Trophoblast cell (in vitro differentiated cells and primary cell): Measurements from ENCODE around the gene KANSL1.
A peak's percentile ranks its signal among the peaks of the same experiment; 100 is the strongest.

Source experiments
- DNase-seq, 2 donors: peaks; one replicate each; pipeline ENCODE4 v3.0.0-alpha.2; 2016
- H2AFZ ChIP-seq: 2 replicates; pipeline ENCODE4 v1.6.1; 2013; ENCODE audit warnings: low read length, moderate library complexity, mild to moderate bottlenecking; ENCODE audit not compliant: insufficient read depth, poor library complexity
- H2AK5ac ChIP-seq: 2 replicates; pipeline ENCODE4 v1.6.1; 2013; ENCODE audit warnings: mild to moderate bottlenecking, low read length
- H2BK120ac ChIP-seq: 2 replicates; pipeline ENCODE4 v1.6.1; 2013; ENCODE audit warnings: low read length, mild to moderate bottlenecking, moderate library complexity; ENCODE audit not compliant: insufficient read depth, poor library complexity
- H2BK12ac ChIP-seq: 2 replicates; pipeline ENCODE4 v1.6.1; 2013; ENCODE audit warnings: mild to moderate bottlenecking, low read length, moderate library complexity
- H2BK5ac ChIP-seq: 2 replicates; pipeline ENCODE4 v1.6.1; 2013; ENCODE audit warnings: low read length, low read depth, moderate library complexity, mild to moderate bottlenecking; ENCODE audit not compliant: poor library complexity
- H3K14ac ChIP-seq: 2 replicates; pipeline ENCODE4 v1.6.1; 2013; ENCODE audit warnings: mild to moderate bottlenecking, low read length
- H3K18ac ChIP-seq: 2 replicates; pipeline ENCODE4 v1.6.1; 2013; ENCODE audit warnings: mild to moderate bottlenecking, low read length
- H3K23ac ChIP-seq: 2 replicates; pipeline ENCODE4 v1.6.1; 2013; ENCODE audit warnings: low read length
- H3K27ac ChIP-seq: 2 replicates; pipeline ENCODE4 v1.5.1; 2013; ENCODE audit warnings: low read depth, mild to moderate bottlenecking, inconsistent platforms, low read length, moderate library complexity
- H3K27me3 ChIP-seq: 2 replicates; pipeline ENCODE4 v1.6.1; 2013; ENCODE audit warnings: inconsistent platforms, mild to moderate bottlenecking, low read length, moderate library complexity; ENCODE audit not compliant: insufficient read depth
- H3K36me3 ChIP-seq, 2 experiments: 1 replicate in 1 of 2; 2 replicates in 1 of 2; pipeline ENCODE4 v1.6.1; 2013; ENCODE audit warnings: low read length in 2 of 2, mild to moderate bottlenecking in 2 of 2, moderate library complexity in 1 of 2; ENCODE audit not compliant: insufficient read depth in 2 of 2, control insufficient read depth in 1 of 2
- H3K4ac ChIP-seq: 2 replicates; pipeline ENCODE4 v1.6.1; 2013; ENCODE audit warnings: low read depth, mild to moderate bottlenecking, low read length, moderate library complexity
- H3K4me1 ChIP-seq, 2 experiments: 1 replicate in 1 of 2; 2 replicates in 1 of 2; pipeline ENCODE4 v1.6.1; 2013; ENCODE audit warnings: low read length in 2 of 2, mild to moderate bottlenecking in 2 of 2, moderate library complexity in 1 of 2; ENCODE audit not compliant: insufficient read depth in 2 of 2, control insufficient read depth in 1 of 2
- H3K4me2 ChIP-seq: 2 replicates; pipeline ENCODE4 v1.6.1; 2013; ENCODE audit warnings: inconsistent platforms, mild to moderate bottlenecking, low read length, moderate library complexity
- H3K4me3 ChIP-seq: 2 replicates; pipeline ENCODE4 v1.5.1; 2013; ENCODE audit warnings: mild to moderate bottlenecking, low read depth, low read length, inconsistent platforms
- H3K79me1 ChIP-seq: one replicate; pipeline ENCODE4 v1.6.1; 2013; ENCODE audit warnings: low read length
- H3K79me2 ChIP-seq: 2 replicates; pipeline ENCODE4 v1.6.1; 2013; ENCODE audit warnings: low read length, mild to moderate bottlenecking; ENCODE audit not compliant: control insufficient read depth, insufficient read depth, poor library complexity
- H3K9ac ChIP-seq: 2 replicates; pipeline ENCODE4 v1.6.1; 2013; ENCODE audit warnings: mild to moderate bottlenecking, low read length
- H3K9me3 ChIP-seq: 2 replicates; pipeline ENCODE4 v1.6.1; 2013; ENCODE audit warnings: low read depth, mild to moderate bottlenecking, control low read depth, inconsistent platforms, low read length; ENCODE audit not compliant: insufficient read depth
- H4K12ac ChIP-seq: 2 replicates; pipeline ENCODE4 v1.6.1; 2013; ENCODE audit warnings: low read depth, mild to moderate bottlenecking, low read length, moderate library complexity
- H4K8ac ChIP-seq: 2 replicates; pipeline ENCODE4 v1.6.1; 2013; ENCODE audit warnings: low read depth, mild to moderate bottlenecking, low read length, moderate library complexity
- H4K91ac ChIP-seq: one replicate; pipeline ENCODE4 v1.6.1; 2013; ENCODE audit warnings: low read depth, mild to moderate bottlenecking, low read length, moderate library complexity
- WGBS: extraction: QIAGEN DNeasy Blood & Tissue Kit; methylation state at CpG from one replicate; pipeline ENCODE4 v1.1.7; 2013; ENCODE audit warnings: missing lambda C conversion rate; ENCODE audit not compliant: insufficient read length, insufficient coverage; ENCODE audit errors: extremely low coverage; 5-methylcytosine and 5-hydroxymethylcytosine counted together

Gene KANSL1

DNA sequence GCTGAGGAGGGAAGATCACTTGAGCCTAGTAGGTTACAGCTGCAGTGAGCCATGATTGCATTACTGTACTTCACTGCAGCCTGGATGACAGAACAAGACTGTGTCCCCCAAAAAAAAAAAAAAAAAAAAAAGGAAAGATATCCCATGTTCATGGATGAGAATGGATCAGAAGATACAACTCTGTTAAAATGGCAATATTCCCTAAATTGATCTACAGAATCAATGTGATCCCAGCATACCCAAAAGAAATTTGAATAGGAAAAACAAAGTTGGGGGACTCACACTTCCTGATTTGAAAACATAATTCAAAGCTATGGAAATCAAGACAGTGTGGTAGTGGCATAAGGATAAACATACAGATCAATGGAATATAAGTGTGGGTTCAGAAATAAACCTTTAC, 12.7 kb upstream of the KANSL1 start:
- H4K91ac ChIP-seq, result no peak overlapping the region
- H3K79me1 ChIP-seq, result no peaks in the 10 kb centered on the region
- H2BK5ac ChIP-seq, result no peak overlapping the region
- H4K8ac ChIP-seq, result no peak overlapping the region
- H2AFZ ChIP-seq, result no peak overlapping the region
- no peak overlapping the region for H3K4me2 ChIP-seq
- H3K9ac ChIP-seq, result no peak overlapping the region
- H3K4me3 ChIP-seq, result no peak overlapping the region
- no peak overlapping the region for H4K12ac ChIP-seq
- H2BK12ac ChIP-seq, result no peak overlapping the region
- no peak overlapping the region for H3K27ac ChIP-seq
- H3K79me2 ChIP-seq, result peaks cover 9% of the 10 kb centered on the region
- no peak overlapping the region for H2AK5ac ChIP-seq
- H3K4ac ChIP-seq, result no peak overlapping the region
- DNase-seq, result no peak
- H3K4me1 ChIP-seq, result no peaks in the 10 kb centered on the region
- H3K36me3 ChIP-seq, result peaks cover 4 to 9% of the 10 kb centered on the region in 2 experiments
- H3K9me3 ChIP-seq, result no peaks in the 10 kb centered on the region
- no peaks in the 10 kb centered on the region for H3K27me3 ChIP-seq
- no peak overlapping the region for H3K14ac ChIP-seq
- no peak overlapping the region for H3K23ac ChIP-seq
- no peak overlapping the region for H3K18ac ChIP-seq
- no peak overlapping the region for H2BK120ac ChIP-seq

DNA sequence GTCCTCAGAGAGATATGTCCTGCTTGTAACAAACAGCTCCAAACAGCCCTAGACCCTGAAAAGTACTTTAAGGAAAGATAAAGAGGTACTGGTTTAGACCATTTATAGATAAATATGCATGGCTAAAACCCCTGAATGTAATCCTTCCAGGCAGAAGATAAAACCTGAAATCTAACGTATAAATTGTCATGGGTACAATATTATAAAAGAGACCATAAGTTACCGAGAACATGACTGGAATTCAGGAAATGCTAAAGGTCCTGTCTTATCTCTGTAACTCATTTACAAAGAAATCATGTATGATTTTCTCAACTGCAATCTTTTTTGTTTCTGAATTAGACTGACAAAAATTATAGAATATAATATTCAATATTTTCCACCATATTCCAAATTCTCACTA, 9.2 kb upstream of the KANSL1 start:
- no peak for DNase-seq
- Histone ChIP-seq H3K79me1 (no peaks in the 10 kb centered on the region), H3K4me2 (no peak overlapping the region), H3K27me3 (no peaks in the 10 kb centered on the region), H3K4ac (no peak overlapping the region), H2AFZ (no peak overlapping the region), H3K14ac (no peak overlapping the region), H2BK12ac (no peak overlapping the region), H4K12ac (no peak overlapping the region), H2BK5ac (no peak overlapping the region), H4K91ac (no peak overlapping the region), H3K36me3 (peaks cover 0 to 3% of the 10 kb centered on the region in 2 experiments), H4K8ac (no peak overlapping the region), H2AK5ac (no peak overlapping the region), H3K4me3 (no peak overlapping the region), H3K9ac (no peak overlapping the region), H3K4me1 (no peaks in the 10 kb centered on the region), H3K23ac (no peak overlapping the region), H3K9me3 (peaks cover 2% of the 10 kb centered on the region), H2BK120ac (no peak overlapping the region), H3K18ac (no peak overlapping the region), H3K79me2 (peaks cover 8% of the 10 kb centered on the region), H3K27ac (no peak overlapping the region)
- no CpG with 5 or more reads among the region's 2 CpGs for WGBS

DNA sequence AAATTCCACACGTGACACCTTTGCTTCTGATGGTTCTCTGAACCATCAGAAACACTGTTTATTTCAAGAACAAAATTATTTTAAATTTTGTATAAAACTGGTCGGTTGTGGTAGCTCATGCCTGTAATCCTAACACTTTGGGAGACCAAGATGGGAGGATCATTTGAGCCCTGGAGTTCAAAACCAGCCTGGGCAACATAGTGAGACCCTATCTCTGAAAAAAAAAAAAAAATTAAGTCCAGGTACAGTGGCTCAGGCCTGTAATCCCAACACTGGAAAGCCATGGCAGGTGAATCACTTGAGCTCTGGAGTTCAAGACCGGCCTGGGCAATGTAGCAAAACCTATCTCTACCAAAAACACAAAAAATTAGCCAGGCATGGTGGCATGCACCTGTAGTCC, 8.3 kb upstream of the KANSL1 start:
- Histone ChIP-seq H3K4me1 (no peaks in the 10 kb centered on the region), H4K91ac (no peak overlapping the region)
- WGBS, result no CpG with 5 or more reads among the region's 3 CpGs

DNA sequence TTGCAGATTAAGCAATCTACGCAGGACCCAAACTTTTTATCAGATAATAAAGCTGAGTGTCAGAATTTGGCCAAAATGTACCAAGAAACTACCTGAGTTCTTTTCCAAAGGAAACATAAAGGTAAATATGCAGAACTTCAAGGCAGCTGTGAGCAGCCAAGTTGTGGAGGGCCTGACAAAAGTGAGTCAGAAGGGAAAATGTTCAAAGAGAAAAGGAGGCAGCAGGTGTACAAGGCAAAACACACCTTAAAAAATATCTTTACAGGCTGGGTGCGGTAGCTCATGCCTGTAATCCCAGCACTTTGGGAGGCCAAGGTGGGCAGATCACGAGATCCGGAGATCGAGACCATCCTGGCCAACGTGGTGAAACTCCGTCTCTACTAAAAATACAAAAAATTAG, 7.0 kb upstream of the KANSL1 start:
- no peak overlapping the region for H3K4me3 ChIP-seq
- no CpG with 5 or more reads among the region's 7 CpGs for WGBS
- no peak overlapping the region for H3K27ac ChIP-seq

More for the DNA sequence above, 8.3 kb upstream of the KANSL1 start:
- Histone ChIP-seq H2BK12ac (no peak overlapping the region), H3K9ac (no peak overlapping the region), H3K14ac (no peak overlapping the region), H3K23ac (no peak overlapping the region), H3K4me2 (no peak overlapping the region), H3K79me1 (no peaks in the 10 kb centered on the region), H2BK120ac (no peak overlapping the region), H4K12ac (no peak overlapping the region), H2AK5ac (no peak overlapping the region), H3K27me3 (no peaks in the 10 kb centered on the region), H3K27ac (no peak overlapping the region), H3K79me2 (peaks cover 8% of the 10 kb centered on the region), H3K36me3 (peaks cover 0 to 3% of the 10 kb centered on the region in 2 experiments), H2AFZ (no peak overlapping the region), H3K4me3 (no peak overlapping the region), H3K9me3 (peaks cover 2% of the 10 kb centered on the region), H3K4ac (peak overlapping the region; percentile 64), H2BK5ac (no peak overlapping the region), H3K18ac (peak overlapping the region; percentile 49), H4K8ac (no peak overlapping the region)
- no peak for DNase-seq

More for the DNA sequence above, 7.0 kb upstream of the KANSL1 start:
- Histone ChIP-seq H3K4ac (peak overlapping the region; percentile 72), H2BK5ac (no peak overlapping the region), H2BK120ac (no peak overlapping the region), H3K9me3 (peaks cover 2% of the 10 kb centered on the region), H2AK5ac (no peak overlapping the region), H3K14ac (no peak overlapping the region), H3K18ac (no peak overlapping the region), H4K12ac (no peak overlapping the region), H3K79me1 (no peaks in the 10 kb centered on the region), H3K36me3 (peaks cover 0 to 3% of the 10 kb centered on the region in 2 experiments), H2AFZ (no peak overlapping the region), H3K79me2 (peaks cover 8% of the 10 kb centered on the region), H2BK12ac (no peak overlapping the region), H4K8ac (no peak overlapping the region), H3K23ac (no peak overlapping the region), H3K4me2 (no peak overlapping the region), H3K9ac (no peak overlapping the region), H4K91ac (no peak overlapping the region), H3K4me1 (no peaks in the 10 kb centered on the region), H3K27me3 (no peaks in the 10 kb centered on the region)
- DNase-seq, result no peak
